HG02763 (cell line): ENCODE results near the gene PPP1R18.

Experiments
- ATAC-seq: cut with Tn5 transposase; IDR thresholded peaks from one replicate; pipeline ENCODE4 v1.9.1; 2021; ENCODE audit warnings: mild to moderate bottlenecking, moderate library complexity; ENCODE audit not compliant: unreplicated experiment

The PPP1R18 gene

GRCh38 chr6:30689022-30689865, 2.8 kb upstream of the PPP1R18 start:
- no peak for ATAC-seq

DNA sequence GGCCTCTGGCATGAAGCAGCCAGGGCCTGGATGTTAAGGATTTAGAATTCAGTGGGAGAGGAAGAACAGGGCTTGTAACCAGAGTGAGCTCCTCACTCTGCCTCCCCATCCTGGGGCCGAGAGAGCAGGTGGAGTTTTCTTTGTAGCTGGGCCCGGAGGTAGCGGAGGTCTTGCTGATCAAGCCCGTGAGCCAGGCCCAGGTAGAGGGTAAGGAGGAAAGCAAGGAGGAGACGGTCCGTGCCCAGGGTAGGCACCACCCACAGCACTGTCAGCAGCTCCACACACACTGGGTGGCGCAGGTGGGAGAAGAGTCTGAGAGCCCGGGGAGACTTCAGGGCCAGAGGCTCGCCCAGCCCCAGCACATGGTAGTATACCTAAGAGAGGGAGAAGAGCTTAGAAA, 2.1 kb upstream of the PPP1R18 start:
- no peak for ATAC-seq

GRCh38 chr6:30687659-30688431, 1.4 kb upstream of the PPP1R18 start:
- no peak for ATAC-seq

DNA sequence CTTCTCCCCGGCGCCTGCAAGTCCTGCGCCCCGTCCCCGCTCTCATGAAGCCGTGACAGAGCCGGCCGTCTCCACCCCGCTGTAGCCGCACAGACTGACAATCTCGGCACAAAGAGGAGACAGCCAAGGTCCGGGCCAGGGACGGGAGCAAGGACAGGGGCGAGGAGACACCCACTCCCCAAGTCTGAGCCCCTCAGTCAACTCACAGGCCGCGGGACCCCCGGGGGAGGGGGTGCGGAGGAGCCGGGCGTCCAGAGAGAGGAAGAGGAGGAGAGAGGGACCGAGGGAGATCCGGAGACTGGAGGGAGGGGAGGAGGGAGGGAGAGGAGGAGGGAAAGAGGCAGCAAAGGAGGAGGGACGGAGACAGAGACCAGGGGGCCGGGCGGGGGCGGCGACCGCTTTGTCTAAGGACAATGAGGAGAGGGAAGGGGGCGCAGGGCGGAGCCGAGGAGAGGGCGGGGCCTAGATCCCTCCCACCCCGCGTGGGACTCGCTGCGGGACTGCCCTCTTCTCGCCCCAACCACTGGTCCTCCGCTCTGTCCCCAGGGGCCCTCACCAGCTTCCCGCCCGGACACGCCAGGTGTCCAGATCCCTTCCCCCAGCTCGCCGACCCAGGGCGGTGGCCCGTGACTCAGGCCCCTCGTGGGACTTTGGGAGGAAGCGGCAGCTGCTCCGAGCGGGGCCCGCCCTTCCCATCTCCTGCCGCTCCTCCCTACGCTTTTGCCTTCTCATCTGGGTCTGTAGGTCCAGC, 638 bp upstream of the PPP1R18 start:
- peak; percentile 49 for ATAC-seq

DNA sequence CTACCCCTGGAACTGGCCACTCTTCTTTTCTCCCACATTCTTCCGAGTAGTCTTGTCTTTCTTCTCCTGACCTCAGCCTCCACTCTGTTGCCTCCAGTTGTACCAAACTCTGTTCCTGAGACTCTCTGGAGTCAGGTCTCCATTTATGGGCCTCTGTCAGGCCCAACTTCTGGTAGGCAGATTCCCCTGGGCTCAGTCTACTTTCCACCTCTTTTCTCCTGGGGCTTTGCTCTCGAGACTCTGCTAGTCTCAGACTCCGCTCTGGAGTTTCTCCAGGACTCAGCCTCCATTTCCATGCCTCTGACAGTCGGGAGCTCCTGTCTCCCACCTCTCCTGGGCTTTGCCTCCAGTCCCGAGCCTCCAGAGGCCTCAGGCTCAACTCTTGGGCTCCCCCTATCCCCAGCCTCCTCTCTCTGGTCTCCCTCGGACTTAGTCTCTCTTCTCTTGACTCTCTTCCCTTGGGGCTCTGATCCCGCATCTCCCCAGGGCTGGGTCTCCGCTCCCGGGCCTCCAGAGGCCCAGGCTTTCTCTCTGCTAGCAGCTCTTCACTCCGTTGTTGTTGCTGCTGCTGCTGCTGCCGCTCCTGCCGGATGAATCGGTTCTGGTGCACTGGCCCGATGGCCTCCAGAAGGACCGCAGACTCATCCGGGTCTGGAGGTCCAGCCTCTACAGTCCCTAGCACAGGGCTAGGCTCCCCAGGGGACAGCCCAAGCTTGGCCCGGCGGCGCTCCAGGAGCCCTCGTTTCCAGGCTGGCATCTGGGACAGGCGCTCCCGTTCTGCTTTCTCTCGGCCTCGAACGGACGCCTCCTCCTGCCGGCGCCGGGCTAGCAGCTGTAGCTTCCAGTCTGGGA, 1.1 kb downstream of the PPP1R18 start:
- no peak for ATAC-seq

GRCh38 chr6:30684386-30685156, 1.9 kb downstream of the PPP1R18 start:
- no peak for ATAC-seq

- ATAC-seq = no peak
These were observed 2.5 kb downstream of the PPP1R18 start for GRCh38 chr6:30683980-30684338.

- no peak for ATAC-seq
These were observed 3.1 kb downstream of the PPP1R18 start for GRCh38 chr6:30683183-30683979.

GRCh38 chr6:30682143-30683117, 4.0 kb downstream of the PPP1R18 start:
- ATAC-seq = peak; percentile 34

GRCh38 chr6:30681766-30682142, 4.7 kb downstream of the PPP1R18 start:
- no peak for ATAC-seq

- ATAC-seq = no peak
These were observed 6.5 kb downstream of the PPP1R18 start for GRCh38 chr6:30679765-30680535.

DNA sequence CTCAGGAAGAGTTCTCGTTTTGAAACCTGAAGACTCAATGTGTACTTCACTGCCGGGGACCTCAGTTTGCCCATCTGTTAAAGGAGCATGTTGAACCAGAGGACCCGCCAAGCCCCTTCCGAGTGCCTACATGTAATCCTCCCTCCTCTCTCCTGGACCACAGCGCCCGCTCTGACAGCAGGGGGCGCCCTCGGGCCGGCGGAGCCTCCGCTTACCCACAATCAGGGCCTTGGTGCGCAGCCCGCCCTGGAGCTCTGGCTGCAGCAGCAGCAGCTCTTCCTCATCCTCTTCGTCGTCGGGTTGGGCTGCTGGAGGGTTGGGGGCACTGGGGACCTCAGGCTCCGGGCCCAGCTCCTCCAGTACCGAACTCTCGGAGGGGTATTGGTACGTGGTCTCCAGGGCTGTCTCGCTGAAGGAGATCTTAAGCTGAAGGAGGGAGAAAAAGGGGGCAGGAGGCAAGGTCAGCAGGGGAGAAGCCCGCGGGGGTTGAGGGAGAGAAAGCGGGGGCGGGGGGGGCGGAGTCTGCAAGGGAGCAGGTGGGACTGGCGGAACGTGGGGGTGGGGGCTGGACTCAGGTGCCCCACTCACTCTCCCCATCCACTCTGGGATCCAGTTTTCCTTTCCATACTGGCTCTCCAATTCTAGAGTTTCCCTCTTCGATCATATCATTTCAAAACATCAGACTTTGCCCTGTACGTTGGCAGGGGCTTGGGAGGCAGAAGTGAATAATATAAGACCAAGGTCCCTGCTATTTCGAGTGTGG, 7.3 kb downstream of the PPP1R18 start:
- ATAC-seq = peak; percentile 31

DNA sequence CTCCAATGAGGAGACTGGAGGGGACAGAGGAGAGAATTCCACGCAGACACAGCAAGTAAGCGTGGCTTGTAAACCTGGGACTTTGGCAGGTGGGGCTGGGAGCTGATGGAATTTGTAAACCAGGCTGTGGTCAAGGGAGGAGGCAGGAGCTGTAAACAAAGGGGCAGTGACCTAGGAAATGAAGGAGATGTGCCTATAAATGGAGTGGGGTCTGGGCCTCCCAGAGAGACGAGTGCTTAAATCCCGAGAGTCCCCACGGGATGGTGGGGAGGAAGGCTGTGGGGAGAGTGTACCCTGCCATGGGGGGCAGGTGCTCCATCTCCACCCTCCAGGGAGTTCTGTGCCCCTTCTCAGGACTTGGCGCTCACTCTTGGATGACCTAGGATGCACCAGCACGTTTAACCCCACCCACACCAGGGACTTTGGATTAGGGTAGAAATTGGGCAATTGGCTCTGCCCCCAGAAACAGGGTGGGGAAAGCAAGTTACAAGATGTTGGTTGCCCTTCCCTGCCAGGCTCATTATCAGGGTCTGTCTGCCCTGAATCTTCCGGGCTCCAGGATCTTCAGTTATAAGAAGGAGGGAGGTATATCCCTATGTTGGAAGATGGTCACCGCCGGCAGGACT, 9.7 kb downstream of the PPP1R18 start:
- no peak for ATAC-seq

DNA sequence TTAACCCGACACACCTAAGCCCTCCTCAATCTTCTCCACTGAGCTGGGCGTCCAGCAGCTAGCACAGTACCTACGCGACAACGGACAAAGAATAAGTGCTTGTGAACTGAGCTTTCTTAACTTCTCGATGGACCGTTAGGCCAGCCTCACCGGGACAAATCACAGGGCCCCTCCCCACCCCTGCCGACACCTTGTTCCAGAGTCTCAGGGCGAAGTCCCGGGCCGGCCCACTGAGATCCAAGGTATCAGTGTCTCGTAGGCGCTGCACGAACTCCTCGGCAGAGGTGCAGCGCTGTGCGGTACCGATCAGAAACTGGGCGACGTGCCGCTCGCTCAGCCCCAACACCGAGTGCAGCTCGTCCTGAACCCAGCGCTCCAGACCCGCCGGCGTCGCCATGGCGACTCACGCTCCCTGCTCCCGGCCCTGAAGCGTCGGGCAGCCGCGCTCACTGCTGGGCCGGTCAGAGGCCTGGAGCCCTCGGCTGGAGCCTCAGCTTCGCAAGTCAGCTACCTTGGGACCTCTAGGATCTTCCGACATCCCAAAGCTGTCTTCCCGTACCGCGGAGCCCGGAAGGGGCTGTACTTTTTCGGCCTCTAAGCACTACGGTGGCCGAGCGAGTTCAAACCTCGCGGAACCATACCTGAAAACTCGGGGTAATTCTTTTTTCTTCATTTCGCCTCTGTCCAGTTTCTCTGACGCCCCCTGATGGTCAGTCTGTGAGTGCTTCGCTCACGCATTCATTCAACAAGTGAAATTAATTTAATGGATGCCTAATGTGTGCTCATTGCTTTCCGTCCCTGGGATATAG, 13.8 kb downstream of the PPP1R18 start, which contains the start of gene DHX16:
Gene DHX16 (minus strand): TSS at position 562 of the 809 bp plus-strand sequence. CDS start 165 bp downstream, at position 397.
- ATAC-seq = peak; percentile 74
